ENCODE measurements around the gene NSD1. TPM values are rescaled to one million over a fixed set of nuclear protein-coding genes. Genes with fewer than 3 reads are reported as not detected.

NSD1 gene
- total and polyA plus RNA-seq, 5 donors = 10.0 to 55.5 (median 49.0) TPM

DNA sequence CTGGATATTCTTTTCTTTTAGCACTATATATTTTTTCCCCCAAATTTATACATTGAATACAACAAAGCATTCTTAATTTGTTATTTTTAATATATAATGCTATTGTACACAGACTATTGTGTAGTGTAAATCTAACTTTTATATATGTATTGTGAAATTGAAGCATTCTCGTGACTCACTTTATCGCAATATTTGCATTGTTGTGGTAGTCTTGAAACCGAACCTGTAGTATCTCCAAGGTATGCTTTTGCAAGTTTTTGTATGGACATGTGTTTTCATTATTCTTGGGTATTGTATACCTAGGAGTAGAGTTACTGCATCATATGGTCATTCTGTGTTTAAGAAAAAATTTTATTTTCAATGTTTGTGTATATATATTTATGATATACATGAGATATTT lies 49.6 kb downstream of the NSD1 start:
- Histone ChIP-seq H3K4me3 (ENCODE audit: low read length) (no peak overlapping the region), H3K27ac (ENCODE audit: low read length) (no peak overlapping the region), H3K4me1 (ENCODE audit: control insufficient read depth, insufficient read depth, low read length) (peaks cover 3% of the 10 kb centered on the region), H3K9me3 (ENCODE audit: control insufficient read depth, low read length) (no peaks in the 10 kb centered on the region), H3K27me3 (ENCODE audit: control insufficient read depth, insufficient read depth) (no peaks in the 10 kb centered on the region)
- ATAC-seq (no peak), DNase-seq (no peak)
- WGBS = 95% methylated on average over 3 of the region's 3 CpGs
- intact Hi-C loops (cut with DNase I) = no loop called here

DNA sequence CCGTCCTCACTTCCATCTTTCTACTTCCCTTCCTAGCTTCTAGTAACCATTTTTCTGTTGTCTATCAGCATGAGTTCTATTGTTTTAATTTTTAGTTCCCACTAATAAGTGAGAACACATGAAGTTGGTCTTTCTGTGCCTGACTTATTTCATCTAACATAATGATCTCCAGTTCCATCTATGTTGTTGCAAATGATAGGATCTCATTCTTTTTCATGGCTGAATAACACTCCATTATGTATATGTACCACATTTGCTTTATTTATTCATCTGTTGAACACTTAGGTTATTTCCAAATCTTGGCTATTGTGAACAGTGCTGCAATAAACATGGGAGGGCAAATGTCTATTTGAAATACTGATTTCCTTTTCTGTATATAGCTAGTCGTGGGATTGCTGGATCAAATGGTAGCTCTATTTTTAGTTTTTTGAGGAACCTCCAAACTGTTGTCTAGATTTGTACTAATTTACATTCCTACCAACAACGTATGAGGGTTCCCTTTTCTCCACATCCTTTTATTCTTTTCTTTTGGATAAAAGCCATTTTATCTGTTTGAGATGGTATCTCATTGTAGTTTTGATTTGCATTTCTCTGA lies 50.3 kb downstream of the NSD1 start:
- Histone ChIP-seq H3K4me1 (ENCODE audit: control insufficient read depth, insufficient read depth, low read length) (peaks cover 3% of the 10 kb centered on the region), H3K9me3 (ENCODE audit: control insufficient read depth, low read length) (no peaks in the 10 kb centered on the region), H3K27ac (ENCODE audit: low read length) (no peak overlapping the region), H3K27me3 (ENCODE audit: control insufficient read depth, insufficient read depth) (no peaks in the 10 kb centered on the region), H3K4me3 (ENCODE audit: low read length) (no peak overlapping the region)
- intact Hi-C loops (cut with DNase I) = no loop called here
- WGBS = 46% methylated on average over 3 of the region's 3 CpGs
- ATAC-seq = no peak
- DNase-seq = no peak

DNA sequence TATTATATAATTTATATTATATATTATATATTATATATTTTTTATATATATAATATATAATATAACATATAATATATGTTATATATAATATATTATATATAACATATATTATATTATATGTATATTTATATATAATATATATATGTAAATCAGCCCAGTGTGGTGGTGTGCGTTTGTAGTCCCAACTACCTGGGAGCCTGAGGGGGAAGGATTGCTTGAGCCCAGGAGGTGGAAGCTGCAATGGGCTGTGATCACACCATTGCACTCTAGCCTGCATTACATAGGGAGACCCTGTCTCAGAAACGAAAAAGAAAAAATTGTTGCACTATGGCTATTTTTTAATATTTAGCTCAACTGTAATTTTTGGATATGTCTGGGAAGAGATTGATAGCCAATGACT lies 52.4 kb downstream of the NSD1 start:
- 93% methylated on average over 2 of the region's 2 CpGs for WGBS
- DNase-seq (no peak), ATAC-seq (no peak)
- H3K4me1 ChIP-seq (ENCODE audit: control insufficient read depth, insufficient read depth, low read length) = peaks cover 3% of the 10 kb centered on the region
- H3K27ac ChIP-seq (ENCODE audit: low read length) = no peak overlapping the region
- H3K27me3 ChIP-seq (ENCODE audit: control insufficient read depth, insufficient read depth) = no peaks in the 10 kb centered on the region
- H3K4me3 ChIP-seq (ENCODE audit: low read length) = no peak overlapping the region
- no peaks in the 10 kb centered on the region for H3K9me3 ChIP-seq (ENCODE audit: control insufficient read depth, low read length)
- intact Hi-C loops (cut with DNase I) = no loop called here

DNA sequence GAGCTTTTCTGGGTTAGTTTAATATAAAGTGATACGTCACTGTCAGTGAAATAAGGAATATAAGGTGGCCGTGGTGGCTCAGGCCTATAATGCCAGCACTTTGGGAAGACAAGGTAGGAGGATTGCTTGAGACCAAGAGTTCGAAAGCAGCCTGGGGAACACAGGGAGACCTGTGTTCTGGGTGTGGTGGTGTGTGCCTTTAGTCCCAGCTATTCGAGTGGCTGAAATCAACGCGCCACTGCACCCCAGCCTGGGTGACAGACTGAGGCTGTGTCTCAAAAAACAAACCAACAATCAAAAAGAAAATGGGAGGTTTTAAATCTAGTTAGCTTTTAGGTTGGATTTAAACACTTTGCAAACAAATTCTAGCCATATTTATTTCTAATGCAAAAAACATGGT lies 53.1 kb downstream of the NSD1 start:
- no peak overlapping the region for H3K4me3 ChIP-seq (ENCODE audit: low read length)
- intact Hi-C loops (cut with DNase I) = no loop called here
- no peak for DNase-seq
- H3K4me1 ChIP-seq (ENCODE audit: control insufficient read depth, insufficient read depth, low read length) = peaks cover 3% of the 10 kb centered on the region
- H3K9me3 ChIP-seq (ENCODE audit: control insufficient read depth, low read length) = no peaks in the 10 kb centered on the region
- 95% methylated on average over 6 of the region's 6 CpGs for WGBS
- no peak for ATAC-seq
- no peaks in the 10 kb centered on the region for H3K27me3 ChIP-seq (ENCODE audit: control insufficient read depth, insufficient read depth)
- no peak overlapping the region for H3K27ac ChIP-seq (ENCODE audit: low read length)

DNA sequence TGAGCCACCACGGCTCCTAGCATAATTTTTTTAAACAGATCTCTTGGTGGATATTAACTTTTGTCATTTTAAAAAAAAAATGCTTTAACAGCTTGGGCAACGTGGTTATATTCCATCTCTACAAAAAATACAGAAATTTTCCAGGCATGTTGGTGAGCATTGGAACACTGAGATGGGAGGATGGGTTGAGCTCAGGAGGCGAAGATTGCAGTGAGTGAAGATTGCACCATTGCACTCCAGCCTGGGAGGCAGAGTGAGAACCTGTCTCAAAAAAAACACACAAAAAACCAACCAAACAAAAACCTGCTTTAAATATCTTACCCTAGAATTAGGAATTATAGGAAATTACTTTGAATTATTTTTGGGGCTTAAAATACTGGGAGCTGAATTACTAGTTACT lies 55.2 kb downstream of the NSD1 start:
- DNase-seq (no peak), ATAC-seq (no peak)
- Histone ChIP-seq H3K9me3 (ENCODE audit: control insufficient read depth, low read length) (no peaks in the 10 kb centered on the region), H3K27ac (ENCODE audit: low read length) (no peak overlapping the region), H3K4me1 (ENCODE audit: control insufficient read depth, insufficient read depth, low read length) (peaks cover 3% of the 10 kb centered on the region), H3K27me3 (ENCODE audit: control insufficient read depth, insufficient read depth) (no peaks in the 10 kb centered on the region), H3K4me3 (ENCODE audit: low read length) (no peak overlapping the region)
- 79% methylated on average over 3 of the region's 3 CpGs for WGBS
- intact Hi-C loops (cut with DNase I) = no loop called here

DNA sequence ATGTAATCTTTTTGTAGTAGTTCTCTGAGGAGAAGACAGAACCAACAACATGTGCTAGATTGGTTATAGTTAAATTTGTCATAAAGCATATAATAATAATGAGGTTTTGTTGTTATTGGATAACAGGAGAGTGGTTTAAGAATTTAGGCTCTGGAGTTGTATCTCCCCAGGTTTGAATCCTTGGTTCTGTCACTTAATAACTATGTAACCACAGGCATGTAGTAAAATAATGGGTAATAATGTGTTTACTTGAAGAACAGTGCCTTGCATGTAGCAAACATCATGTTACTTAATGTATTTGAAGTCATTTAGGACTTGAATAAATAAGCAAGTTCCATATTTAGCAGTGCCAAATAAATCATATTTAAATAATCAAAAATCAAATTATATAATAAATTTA lies 55.8 kb downstream of the NSD1 start:
- DNase-seq (no peak), ATAC-seq (no peak)
- no peaks in the 10 kb centered on the region for H3K9me3 ChIP-seq (ENCODE audit: control insufficient read depth, low read length)
- intact Hi-C loops (cut with DNase I) = no loop called here
- no peaks in the 10 kb centered on the region for H3K27me3 ChIP-seq (ENCODE audit: control insufficient read depth, insufficient read depth)
- H3K27ac ChIP-seq (ENCODE audit: low read length) = no peak overlapping the region
- H3K4me1 ChIP-seq (ENCODE audit: control insufficient read depth, insufficient read depth, low read length) = peaks cover 5% of the 10 kb centered on the region
- H3K4me3 ChIP-seq (ENCODE audit: low read length) = no peak overlapping the region

DNA sequence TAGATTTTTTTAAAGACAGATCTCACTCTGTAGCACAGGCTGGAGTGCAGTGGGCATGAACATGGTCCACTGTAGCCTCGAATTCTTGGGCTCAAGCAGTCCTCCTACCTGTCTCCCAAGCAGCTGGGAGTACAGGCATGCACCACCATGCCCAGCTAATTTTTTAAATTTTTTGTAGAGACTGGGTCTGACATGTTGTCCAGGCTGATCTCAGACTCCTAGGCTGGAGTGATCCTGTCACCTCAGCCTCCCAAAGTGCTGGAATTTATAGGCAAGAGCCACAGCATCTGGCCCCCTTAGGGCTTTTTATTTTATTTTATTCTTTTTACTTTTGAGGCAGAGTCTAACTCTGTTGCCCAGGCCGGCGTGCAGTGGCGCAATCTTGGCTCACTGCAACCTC lies 56.4 kb downstream of the NSD1 start:
- peaks cover 5% of the 10 kb centered on the region for H3K4me1 ChIP-seq (ENCODE audit: control insufficient read depth, insufficient read depth, low read length)
- no peaks in the 10 kb centered on the region for H3K9me3 ChIP-seq (ENCODE audit: control insufficient read depth, low read length)
- DNase-seq (no peak), ATAC-seq (no peak)
- no peaks in the 10 kb centered on the region for H3K27me3 ChIP-seq (ENCODE audit: control insufficient read depth, insufficient read depth)
- WGBS = 93% methylated on average over 4 of the region's 4 CpGs
- intact Hi-C loops (cut with DNase I) = no loop called here
- H3K27ac ChIP-seq (ENCODE audit: low read length) = no peak overlapping the region
- no peak overlapping the region for H3K4me3 ChIP-seq (ENCODE audit: low read length)

DNA sequence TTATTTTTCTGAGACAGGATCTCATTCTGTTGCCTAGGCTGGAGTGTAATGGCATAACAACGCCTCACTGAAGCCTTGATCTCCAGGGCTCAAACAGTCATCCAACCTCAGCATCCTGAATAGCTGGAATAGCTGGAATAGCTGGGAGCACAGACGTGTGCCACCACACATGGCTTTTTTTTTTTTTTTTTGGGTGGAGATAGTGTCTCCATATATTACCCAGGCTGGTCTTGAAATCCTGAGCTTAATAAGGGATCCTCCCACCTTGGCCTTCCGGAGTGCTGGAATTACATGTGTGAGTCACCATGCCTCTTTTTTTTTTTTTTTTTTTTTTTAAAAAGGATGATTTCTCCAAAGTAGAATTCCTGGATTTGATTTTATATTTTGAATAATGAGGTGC lies 60.7 kb downstream of the NSD1 start:
- DNase-seq (no peak), ATAC-seq (peak; percentile 67 to 93)
- Histone ChIP-seq H3K4me3 (ENCODE audit: low read length) (no peak overlapping the region), H3K27ac (ENCODE audit: low read length) (no peak overlapping the region), H3K27me3 (ENCODE audit: control insufficient read depth, insufficient read depth) (no peaks in the 10 kb centered on the region), H3K4me1 (ENCODE audit: control insufficient read depth, insufficient read depth, low read length) (peaks cover 2% of the 10 kb centered on the region), H3K9me3 (ENCODE audit: control insufficient read depth, low read length) (no peaks in the 10 kb centered on the region)
- intact Hi-C loops (cut with DNase I) = no loop called here
- 32% methylated on average over 3 of the region's 3 CpGs for WGBS

DNA sequence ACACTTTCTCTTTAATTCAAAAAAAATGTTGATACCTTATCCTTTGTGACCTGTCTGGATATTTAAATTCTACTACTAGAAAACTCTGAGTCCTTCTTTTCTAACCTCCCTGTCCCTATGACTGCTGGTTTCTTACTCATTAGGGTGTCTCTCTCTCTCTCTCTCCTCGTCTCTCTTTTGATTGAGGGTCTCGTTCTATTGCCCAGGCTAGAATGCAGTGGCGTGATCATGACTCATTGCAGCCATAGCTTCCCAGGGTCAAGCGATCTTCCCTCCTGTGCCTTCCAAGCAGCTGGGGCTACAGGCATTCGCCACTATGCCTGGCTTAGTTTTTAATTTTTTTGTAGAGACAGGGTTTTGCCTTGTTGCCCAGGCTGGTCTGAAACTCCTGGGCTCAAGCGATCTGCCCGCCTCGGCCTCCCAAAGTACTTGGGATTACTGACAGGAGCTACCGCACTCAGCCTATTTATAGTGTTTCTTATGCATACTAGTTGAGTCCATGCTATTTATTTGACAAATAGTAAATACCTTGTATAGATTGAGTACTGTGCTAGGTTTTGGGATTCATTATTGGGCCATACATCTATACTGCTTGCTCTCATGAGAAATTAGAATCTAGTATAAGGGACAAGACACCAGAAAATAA lies 61.9 kb downstream of the NSD1 start:
- Histone ChIP-seq H3K4me3 (ENCODE audit: low read length) (no peak overlapping the region), H3K9me3 (ENCODE audit: control insufficient read depth, low read length) (no peaks in the 10 kb centered on the region), H3K27ac (ENCODE audit: low read length) (no peak overlapping the region), H3K4me1 (ENCODE audit: control insufficient read depth, insufficient read depth, low read length) (peaks cover 2% of the 10 kb centered on the region), H3K27me3 (ENCODE audit: control insufficient read depth, insufficient read depth) (no peaks in the 10 kb centered on the region)
- intact Hi-C loops (cut with DNase I) = no loop called here
- 84% methylated on average over 9 of the region's 9 CpGs for WGBS
- no peak for DNase-seq
- ATAC-seq = no peak

DNA sequence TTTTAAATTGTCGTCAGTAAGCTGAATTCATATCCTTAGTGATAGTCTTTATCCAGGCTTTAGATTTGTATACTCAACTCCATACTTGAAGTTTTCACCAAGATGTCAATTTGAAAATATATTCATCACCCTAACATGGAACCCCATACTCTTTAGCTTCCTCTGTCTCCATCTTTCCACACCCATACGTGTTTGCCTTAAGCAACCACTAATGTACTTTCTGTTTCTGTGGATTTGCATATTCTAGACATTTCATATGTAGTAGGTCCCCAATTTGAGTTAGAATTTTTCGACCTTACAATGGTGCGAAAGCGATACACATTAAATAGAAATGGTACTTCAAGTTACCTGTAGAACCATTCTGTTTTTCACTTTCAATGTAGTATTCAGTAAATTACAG lies 65.2 kb downstream of the NSD1 start:
- H3K27me3 ChIP-seq (ENCODE audit: control insufficient read depth, insufficient read depth) = no peaks in the 10 kb centered on the region
- no peaks in the 10 kb centered on the region for H3K9me3 ChIP-seq (ENCODE audit: control insufficient read depth, low read length)
- intact Hi-C loops (cut with DNase I) = no loop called here
- DNase-seq = no peak
- no peak for ATAC-seq
- no peak overlapping the region for H3K27ac ChIP-seq (ENCODE audit: low read length)
- no peak overlapping the region for H3K4me3 ChIP-seq (ENCODE audit: low read length)
- peaks cover 2% of the 10 kb centered on the region for H3K4me1 ChIP-seq (ENCODE audit: control insufficient read depth, insufficient read depth, low read length)
- 93% methylated on average over 5 of the region's 5 CpGs for WGBS

DNA sequence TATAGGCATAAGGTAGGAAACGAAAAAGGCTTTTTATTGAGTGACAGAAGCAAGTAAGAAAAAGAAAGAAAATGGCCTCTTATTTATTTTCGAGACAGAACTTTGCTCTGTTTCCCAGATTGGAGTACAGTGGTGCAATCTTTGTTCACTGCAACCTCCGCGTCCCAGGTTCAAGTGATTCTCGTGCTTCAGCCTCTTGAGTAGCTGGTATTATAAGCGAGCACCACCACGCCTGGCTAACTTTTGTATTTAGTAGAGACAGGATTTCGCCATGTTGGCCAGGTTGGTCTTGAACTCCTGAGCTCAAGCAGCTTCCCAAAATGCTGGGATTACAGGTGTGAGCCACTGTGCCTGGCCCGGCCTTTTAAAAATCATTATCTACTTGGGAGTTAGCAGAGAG lies 70.7 kb downstream of the NSD1 start:
- H3K4me1 ChIP-seq (ENCODE audit: control insufficient read depth, insufficient read depth, low read length) = no peaks in the 10 kb centered on the region
- H3K27ac ChIP-seq (ENCODE audit: low read length) = no peak overlapping the region
- H3K27me3 ChIP-seq (ENCODE audit: control insufficient read depth, insufficient read depth) = no peaks in the 10 kb centered on the region
- H3K4me3 ChIP-seq (ENCODE audit: low read length) = no peak overlapping the region
- no peak for ATAC-seq
- no peaks in the 10 kb centered on the region for H3K9me3 ChIP-seq (ENCODE audit: control insufficient read depth, low read length)
- intact Hi-C loops (cut with DNase I) = no loop called here
- 95% methylated on average over 9 of the region's 9 CpGs for WGBS
- no peak for DNase-seq

DNA sequence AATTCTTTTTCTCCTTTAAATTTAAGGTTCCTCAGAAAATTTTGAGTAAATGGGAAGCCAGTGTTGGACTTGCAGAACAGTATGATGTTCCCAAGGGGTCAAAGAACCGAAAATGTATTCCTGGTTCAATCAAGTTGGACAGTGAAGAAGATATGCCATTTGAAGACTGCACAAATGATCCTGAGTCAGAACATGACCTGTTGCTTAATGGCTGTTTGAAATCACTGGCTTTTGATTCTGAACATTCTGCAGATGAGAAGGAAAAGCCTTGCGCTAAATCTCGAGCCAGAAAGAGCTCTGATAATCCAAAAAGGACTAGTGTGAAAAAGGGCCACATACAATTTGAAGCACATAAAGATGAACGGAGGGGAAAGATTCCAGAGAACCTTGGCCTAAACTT lies 76.0 kb downstream of the NSD1 start:
- Histone ChIP-seq H3K4me3 (ENCODE audit: low read length) (no peak overlapping the region), H3K27me3 (ENCODE audit: control insufficient read depth, insufficient read depth) (no peaks in the 10 kb centered on the region), H3K4me1 (ENCODE audit: control insufficient read depth, insufficient read depth, low read length) (no peaks in the 10 kb centered on the region), H3K9me3 (ENCODE audit: control insufficient read depth, low read length) (no peaks in the 10 kb centered on the region), H3K27ac (ENCODE audit: low read length) (no peak overlapping the region)
- DNase-seq (no peak), ATAC-seq (no peak)
- 76% methylated on average over 4 of the region's 4 CpGs for WGBS
- intact Hi-C loops (cut with DNase I) = loop anchor here in 1 of 4 donors (10.0 kb wide), 1 partner anchor 65 kb away; no protein-coding TSS in a partner anchor
